ENCODE results near the gene ALX4.

ALX4 gene

DNA sequence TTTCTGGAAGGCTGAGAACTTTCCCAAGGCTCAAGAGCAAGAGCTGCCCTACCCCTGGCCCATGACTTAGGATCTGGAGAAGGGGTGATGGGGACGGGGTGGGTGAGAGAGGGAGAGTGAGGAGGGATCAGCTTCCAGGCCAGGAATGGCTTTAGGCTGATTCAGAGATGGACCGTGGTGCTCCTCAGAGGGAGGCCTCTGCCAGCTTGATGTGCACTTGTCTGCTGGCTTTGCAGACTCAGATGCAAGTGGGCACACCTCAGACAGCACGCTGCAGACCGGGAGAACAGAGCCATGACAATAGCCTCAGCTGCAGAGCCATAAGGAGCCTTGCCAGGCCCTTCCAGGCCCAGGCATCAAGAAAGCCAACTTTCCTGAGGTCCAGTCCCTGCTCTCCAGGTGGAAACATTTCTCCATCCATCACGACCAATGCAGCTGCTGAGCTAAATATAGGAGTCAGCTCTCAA is 41.3 kb downstream of the ALX4 start:
- no peak for DNase-seq (ENCODE audit: low read depth in 1 of 2, low spot score in 1 of 2)

- no peak for DNase-seq (ENCODE audit: low read depth in 1 of 2, low spot score in 1 of 2)
Measured at GRCh38 chr11:44267750-44268613, 42.0 kb downstream of the ALX4 start.

DNA sequence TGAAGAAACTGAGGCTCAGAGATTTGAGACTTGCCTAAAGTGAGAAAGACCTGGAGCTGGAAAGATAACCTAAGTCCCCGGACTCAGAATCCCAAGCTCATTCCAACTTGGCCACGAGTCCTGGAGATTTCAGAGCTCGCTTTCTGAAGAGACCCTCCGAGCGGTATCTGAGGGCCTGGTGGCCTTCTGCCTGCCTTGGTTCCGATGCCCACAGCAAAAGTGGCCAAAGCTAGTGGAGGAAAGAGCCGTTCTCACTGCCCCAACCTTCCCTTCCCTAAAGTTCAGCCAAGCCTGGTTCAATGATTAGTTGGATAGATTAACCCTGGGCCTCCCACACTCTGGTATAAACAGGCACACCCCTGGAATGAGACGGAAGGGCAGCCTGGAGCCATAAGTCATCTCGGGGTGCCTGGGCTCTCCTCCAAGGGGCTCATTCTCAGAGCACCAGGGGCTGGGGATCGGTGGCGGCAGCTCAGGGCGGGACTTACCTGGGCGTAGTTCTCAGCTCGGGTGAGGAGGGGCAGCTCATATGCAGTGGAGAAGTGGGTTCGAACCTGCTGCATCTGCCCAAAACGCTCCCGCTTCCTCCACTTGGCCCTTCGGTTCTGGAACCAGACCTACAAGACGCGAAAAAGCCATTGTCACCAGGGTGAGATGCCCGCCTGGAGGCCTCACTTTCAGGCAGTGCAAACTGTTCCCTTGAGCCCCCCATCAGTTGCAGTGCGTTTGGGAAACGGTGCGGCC is 42.8 kb downstream of the ALX4 start:
- DNase-seq (ENCODE audit: low read depth in 1 of 2, low spot score in 1 of 2), result no peak

- no peak for DNase-seq (ENCODE audit: low read depth in 1 of 2, low spot score in 1 of 2)
Measured at GRCh38 chr11:44266056-44266780, 43.7 kb downstream of the ALX4 start.

- no peak for DNase-seq (ENCODE audit: low read depth in 1 of 2, low spot score in 1 of 2)
Measured at GRCh38 chr11:44264761-44265160, 45.2 kb downstream of the ALX4 start.

- no peak for DNase-seq (ENCODE audit: low read depth in 1 of 2, low spot score in 1 of 2)
Measured at GRCh38 chr11:44264438-44264749, 45.5 kb downstream of the ALX4 start.

- no peak for DNase-seq (ENCODE audit: low read depth in 1 of 2, low spot score in 1 of 2)
Measured at GRCh38 chr11:44263738-44264437, 46.1 kb downstream of the ALX4 start.

GRCh38 chr11:44261800-44262591 is 47.9 kb downstream of the ALX4 start:
- no peak for DNase-seq (ENCODE audit: low read depth in 1 of 2, low spot score in 1 of 2)

- no peak for DNase-seq (ENCODE audit: low read depth in 1 of 2, low spot score in 1 of 2)
Measured at GRCh38 chr11:44260081-44260480, 49.9 kb downstream of the ALX4 start.

- DNase-seq (ENCODE audit: low read depth in 1 of 2, low spot score in 1 of 2), result no peak
Measured at GRCh38 chr11:44258839-44259420, 51.0 kb downstream of the ALX4 start.

- DNase-seq (ENCODE audit: low read depth in 1 of 2, low spot score in 1 of 2), result no peak
Measured at GRCh38 chr11:44258190-44258489, 51.8 kb downstream of the ALX4 start.

DNA sequence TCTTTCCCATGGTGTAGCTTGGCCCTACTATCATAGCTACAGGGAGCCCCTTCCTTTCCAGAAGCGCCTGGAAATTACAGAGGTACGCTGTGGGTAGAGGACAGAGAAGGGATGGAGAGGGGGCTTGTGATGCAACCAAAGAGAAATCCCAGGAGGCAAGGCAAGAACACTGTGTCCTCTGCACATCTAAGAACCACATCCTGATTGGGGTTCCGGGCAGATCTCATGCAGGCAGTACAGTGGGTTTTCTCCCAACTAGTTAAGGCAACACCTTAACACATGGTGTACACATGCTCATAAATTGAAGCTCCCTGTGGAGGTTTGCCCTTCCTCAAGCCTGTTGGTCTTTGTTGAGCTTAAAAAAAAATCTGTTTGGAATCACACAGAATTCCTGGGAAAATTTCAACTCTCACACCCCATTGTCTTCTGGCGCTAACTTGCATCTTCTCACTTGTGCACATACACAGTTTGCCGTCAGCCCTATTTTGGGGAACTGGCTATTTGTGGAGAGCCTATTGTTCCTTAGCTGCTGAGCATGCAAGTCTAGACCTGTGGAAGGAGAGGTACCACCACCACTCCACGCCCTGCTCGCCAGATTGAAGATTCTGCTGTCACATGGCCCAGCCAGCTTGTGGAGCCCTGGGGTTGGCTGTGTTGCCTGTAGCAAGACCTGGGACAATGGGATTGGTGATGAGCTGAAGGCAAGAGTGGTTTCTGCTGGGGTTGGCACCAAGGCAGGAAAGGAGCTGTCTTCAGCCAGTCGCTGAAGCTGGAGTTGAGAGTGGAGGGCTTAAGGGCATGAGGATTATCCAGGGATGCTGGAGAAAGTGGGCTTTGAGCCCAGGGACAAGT is 52.4 kb downstream of the ALX4 start:
- no peak for DNase-seq (ENCODE audit: low read depth in 1 of 2, low spot score in 1 of 2)

- no peak for DNase-seq (ENCODE audit: low read depth in 1 of 2, low spot score in 1 of 2)
Measured at GRCh38 chr11:44256673-44257291, 53.2 kb downstream of the ALX4 start.

GRCh38 chr11:44255406-44256071 is 54.4 kb downstream of the ALX4 start:
- DNase-seq (ENCODE audit: low read depth in 1 of 2, low spot score in 1 of 2), result no peak

GRCh38 chr11:44252999-44253602 is 56.8 kb downstream of the ALX4 start:
- DNase-seq (ENCODE audit: low read depth in 1 of 2, low spot score in 1 of 2), result no peak

- DNase-seq (ENCODE audit: low read depth in 1 of 2, low spot score in 1 of 2), result no peak
Measured at GRCh38 chr11:44250421-44250820, 59.5 kb downstream of the ALX4 start.

- no peak for DNase-seq (ENCODE audit: low read depth in 1 of 2, low spot score in 1 of 2)
Measured at GRCh38 chr11:44248109-44248508, 61.8 kb downstream of the ALX4 start.

DNA sequence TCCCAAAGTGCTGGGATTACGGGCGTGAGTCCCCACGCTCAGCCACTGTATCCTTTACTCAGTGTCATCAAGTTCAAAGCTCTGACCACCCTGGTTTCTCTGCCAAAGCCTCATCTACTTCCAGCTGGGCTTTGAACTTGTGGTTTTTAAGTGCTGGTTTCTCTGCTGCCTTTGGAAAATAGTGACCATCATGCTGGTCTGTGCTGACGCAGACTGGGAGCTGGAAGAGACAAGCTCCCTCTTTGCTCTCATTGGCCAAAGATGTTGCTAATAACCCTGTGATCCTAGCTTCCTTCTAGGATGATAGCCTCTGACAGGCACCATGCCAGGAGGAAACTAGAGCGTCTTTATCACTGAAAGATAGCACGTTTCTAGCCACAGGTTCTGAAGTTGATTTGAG is 62.4 kb downstream of the ALX4 start:
- DNase-seq (ENCODE audit: low read depth in 1 of 2, low spot score in 1 of 2), result no peak
